Loucy (cell line): ENCODE measurements around the gene ITPKB.

Experiments
- CTCF ChIP-seq: fragments of 200-600 bp; sonication (generic); conservative IDR thresholded peaks from 2 replicates; pipeline ENCODE4 v1.5.1; 2014; ENCODE audit warnings: mild to moderate bottlenecking, antibody characterized with exemption, low read length
- EZH2phosphoT487 ChIP-seq: fragments of 200-600 bp; IDR thresholded peaks from 2 replicates; pipeline ENCODE4 v1.6.1; 2018; ENCODE audit warnings: antibody characterized with exemption, mild to moderate bottlenecking, moderate library complexity, borderline replicate concordance

DNA sequence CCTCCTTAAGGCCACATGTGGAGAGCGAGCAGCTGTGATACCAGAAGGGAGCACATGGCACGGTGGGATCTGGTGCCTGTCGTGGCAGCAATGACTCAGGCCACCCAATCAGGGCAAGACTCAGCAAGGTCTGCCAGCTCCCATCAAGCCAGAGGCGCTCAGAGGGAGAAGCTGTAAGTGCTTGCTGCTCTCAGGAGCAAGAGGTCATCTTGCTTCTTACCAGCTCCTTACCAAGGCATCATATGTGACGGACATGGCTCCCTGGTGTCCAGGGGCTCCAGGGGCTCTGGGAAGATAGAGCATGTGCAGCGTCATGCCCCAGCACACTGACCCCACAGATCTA is 72.9 kb downstream of the ITPKB start:
- TF ChIP-seq CTCF (no peak), EZH2phosphoT487 (no peak)
